Embryonic facial prominence (tissue), 1 donor: ENCODE results near the gene LAMP1.
"Not testable (repeated sequence)": the region's sequence is repeated elsewhere in the genome, so short reads cannot be mapped to it uniquely, and the experiment has no call there.

Experiments
- DNase-seq: peaks from one replicate; pipeline ENCODE4 v3.0.0-alpha.2; 2016; ENCODE audit errors: extremely low spot score

LAMP1 gene

DNA sequence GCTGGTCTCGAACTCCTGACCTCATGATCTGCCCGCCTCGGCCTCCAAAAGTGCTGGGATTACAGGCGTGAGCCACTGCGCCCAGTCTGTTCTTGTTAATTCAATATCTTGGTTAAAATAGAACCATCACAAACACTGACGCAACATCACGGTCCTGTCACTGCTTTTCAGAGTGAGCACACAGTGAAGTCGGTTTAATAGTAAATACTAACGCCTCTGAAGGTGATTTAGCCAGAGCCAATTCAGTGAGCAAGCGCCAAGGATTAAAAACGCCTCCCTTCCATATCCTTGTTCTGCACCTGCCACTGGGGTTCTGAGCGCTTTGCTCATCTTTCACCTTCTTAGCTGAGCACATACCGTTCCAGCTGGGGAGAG lies 30.3 kb downstream of the LAMP1 start:
- no peak for DNase-seq

DNA sequence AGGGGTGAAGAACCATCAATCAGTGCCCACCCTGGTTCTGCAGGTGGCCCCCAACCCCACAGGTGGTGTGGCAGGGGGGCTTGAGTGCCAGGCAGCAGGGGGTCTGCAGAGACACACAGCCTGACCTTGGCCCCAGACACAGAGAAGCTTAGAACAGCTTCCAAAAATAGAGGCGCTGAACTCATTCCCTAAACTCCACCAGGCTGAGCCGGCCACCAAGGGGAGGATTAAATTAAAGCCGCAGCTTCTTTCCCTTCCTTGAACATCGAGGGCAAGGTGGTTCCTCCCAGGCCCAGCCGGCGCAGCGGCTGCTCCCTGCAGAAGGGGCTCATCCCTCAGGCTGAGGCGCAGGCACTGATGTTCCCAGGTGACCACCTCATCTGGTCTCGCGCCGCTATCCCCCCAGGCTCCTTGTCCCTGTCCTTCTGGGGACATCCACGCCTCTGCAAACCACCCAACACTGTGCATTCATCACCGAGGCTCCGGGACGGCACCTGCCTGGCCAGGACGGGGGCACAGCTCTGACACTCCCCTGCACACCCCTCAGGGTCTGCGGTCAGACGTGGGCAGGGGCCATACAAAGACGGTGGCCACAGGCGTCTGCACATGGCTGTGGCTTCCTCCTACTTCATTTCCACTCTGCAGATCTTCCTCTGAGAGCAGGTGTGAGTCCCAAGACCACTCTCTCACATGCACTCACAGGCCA lies 30.9 kb downstream of the LAMP1 start:
- no peak for DNase-seq

DNA sequence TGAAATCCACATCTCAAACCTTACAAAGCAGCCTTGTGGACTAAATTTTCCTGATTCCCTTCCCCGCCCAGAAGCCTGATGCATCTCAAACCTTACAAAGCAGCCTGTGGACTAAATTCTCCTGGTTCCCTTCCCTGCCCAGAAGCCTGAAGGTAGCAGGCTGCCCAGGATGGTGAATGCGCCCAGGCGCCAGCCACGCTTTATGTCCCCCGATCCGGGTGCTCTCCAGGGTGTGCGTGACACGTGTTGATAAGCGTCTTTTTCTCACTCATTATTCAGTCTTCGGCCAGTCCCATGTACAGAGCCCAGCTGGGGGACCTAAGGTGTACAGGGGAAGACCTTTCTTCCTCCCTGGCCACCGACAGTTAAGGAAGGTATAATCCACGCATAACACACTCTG lies 31.8 kb downstream of the LAMP1 start:
- no peak for DNase-seq

DNA sequence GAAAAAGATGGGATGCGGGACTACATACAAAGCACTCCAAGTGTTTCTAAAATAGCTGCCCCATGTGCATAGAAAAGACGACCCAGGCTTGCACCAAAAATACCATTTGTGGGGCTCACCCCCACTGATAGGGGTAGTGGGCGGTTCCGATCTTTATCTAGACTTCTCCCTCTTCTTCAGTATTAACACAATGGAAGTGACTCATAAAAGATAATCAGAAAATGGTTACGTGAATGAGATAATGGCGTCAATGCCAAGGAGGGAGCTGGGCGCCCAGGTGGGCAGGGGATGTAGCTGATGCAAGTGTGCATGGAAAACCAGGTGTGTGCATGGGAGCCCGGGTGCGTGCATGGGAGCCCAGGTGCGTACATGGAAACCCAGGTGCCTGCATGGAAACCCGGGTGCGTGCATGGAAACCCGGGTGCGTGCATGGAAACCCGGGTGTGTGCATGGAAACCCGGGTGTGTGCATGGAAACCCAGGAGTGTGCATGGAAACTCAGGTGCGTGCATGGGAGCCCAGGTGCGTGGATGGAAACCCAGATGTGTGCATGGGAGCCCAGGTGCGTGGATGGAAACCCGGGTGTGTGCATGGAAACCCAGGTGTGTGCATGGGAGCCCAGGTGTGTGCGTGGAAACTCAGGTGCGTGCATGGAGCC lies 32.7 kb downstream of the LAMP1 start:
- DNase-seq, result no peak

DNA sequence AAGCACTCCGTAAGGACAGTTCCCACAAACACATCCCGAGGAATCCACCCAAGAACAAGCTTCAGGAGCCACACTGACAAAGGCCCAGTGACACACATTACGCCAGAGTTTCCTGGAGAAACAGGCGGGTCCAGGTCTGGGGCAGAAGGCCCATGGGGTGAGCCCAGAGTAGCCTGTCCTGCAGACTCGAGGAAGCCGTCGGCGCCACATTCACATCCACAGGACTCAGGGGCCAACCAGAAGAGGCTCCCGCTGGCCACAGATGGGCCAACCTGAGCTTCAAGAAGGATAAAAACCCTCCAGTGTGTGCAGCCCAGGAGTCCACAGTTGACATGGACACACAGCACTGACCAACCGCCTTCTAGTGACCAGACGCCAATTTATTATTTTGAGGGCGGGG lies 35.6 kb downstream of the LAMP1 start:
- no peak for DNase-seq

DNA sequence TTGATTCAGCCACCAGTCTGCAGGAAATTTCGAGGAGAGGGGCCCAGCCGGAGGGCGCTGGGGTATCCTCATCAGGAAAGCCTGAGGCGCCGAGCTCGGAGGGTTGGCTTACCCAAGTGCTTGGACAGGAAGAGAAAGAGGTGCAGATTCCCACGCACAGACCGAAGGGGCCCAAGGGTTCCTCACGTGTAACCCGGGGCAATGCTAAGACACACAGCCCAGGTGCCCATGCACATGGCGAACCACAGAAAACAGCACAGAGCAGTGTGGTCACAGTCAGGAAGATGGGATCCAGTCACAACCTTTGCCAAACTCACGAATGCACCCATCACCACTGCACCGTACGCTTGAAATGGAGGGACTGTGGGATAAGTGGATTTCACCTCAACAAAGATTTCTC lies 36.0 kb downstream of the LAMP1 start:
- DNase-seq, result no peak

DNA sequence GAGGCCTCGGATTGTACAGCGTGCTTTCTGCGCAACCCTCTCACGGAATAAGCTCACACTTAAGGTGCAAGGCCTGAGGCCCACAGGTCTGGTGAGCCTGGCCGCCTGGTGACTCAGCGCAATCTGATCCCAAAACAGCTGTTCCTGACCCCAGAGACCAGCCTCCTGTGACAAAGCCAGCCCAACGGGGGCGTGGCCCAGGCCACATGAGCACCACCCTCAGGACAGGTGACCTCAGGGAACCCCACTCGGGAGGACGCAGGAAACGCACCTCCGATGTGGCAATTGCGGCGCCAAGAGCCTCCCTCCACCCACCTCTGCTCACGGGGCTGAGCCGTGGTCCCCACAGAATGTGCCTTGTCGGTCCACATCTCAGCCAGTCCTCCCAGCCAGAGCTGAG lies 40.5 kb downstream of the LAMP1 start:
- no peak for DNase-seq

DNA sequence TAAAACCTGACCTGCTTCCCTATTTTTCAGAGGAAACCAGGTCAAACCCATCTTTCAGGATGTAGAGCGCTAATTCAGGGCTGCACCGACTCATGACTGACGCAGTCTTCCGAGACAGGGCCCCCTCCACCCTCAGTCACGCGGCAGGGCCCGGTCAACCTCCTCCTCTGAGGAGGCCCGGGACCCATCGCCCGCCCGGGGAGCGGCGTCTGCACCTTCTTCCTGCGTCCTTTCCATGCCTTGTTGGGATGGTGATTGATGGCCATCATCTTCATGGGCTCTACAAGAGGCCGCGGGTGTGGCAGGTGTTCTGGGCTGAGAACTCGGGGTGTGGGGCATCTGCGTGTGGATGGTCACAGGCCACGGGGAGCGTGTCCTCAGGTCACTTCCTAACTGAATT lies 40.9 kb downstream of the LAMP1 start:
- no peak for DNase-seq

DNA sequence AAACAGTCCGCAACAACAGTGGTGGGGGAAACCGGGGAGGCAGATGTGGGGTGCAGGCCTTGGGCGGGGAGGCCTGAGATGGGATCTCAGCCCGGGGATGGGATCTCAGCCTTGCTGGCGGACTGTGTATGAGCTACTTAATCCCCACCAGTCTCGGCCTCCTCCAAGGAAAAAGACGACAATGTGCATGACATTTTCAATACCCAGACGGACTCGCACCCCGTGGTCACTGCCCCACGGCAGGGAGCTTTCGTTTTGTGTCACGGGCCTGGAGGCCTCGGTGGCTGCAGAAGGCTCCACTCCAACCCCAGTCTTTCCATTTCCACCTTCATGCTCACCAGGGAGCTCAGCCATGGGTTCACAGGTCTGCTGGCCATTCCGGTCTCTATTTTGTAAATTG lies 41.4 kb downstream of the LAMP1 start:
- DNase-seq, result no peak

DNA sequence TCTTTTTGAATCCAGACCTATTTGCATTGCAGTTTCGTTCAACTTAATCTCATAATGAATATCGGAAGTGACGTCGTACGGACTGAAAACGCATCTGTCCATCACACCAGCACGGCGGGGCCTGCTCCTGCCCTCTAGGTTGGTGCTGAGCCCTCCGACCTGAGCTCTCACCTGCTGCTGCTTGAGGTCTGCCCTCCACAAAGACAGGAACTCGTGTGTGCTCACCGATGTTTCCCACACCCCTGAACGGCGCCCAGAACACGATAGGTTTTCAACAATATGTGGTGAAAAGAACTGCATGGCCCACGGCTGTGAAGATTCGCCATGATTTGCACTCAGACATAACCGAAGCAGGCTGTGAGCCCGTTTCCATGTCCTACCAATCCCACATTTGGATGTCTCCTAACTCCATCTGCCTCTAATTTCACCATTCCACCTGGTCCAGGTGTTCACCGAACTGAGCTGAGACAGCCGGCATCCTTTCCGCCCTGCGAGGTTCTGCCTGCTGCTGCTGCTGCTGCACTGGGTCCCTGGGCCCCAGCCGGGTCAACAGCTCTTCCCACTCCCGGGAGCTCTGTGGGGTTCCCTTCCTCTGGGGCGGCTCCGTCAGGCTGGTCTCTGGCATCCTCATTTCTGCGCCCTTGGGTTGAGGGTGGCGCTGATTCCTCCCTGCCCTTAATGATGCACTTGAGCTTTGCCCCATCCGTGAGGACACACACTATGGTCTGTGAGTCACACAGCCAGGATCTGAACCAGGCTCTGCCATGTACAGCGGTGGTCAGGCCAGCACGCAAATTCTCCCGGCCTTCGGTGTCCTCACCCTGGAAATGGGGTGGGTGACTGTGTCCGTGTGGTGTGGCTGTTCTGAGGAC lies 46.0 kb downstream of the LAMP1 start:
- no peak for DNase-seq

DNA sequence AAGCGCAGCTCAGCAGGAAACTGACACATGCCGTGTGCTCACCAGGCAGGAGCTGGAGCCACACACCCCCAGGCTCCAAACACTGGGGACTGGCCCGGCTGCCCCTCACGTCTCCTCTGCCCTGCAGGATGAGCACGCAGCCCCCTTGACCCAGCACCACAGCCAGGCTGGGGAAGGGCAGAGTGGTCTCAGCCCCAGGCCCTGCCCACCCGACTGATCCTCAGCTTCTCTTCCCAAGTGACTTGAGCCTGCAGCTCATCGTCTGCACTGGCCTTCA lies 46.6 kb downstream of the LAMP1 start:
- no peak for DNase-seq

DNA sequence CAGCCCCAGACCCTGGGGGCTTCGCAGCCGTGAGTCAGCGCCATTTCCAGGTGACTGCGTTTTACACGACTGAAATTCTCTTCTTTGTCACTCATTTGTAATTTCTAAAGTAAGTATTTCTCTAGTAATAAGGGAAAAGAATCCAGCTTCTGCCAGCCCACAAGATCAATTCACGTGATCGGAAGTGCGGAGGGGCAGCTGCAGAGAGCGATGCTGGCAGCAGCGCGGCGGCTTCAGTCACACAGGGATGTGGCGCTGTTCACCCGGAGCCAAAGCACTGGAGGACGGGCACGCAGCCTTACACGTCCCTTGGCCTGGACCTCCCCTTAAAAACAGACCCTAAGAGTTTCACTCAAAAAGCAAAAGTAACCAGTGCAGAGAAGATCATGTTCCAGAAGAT lies 48.4 kb downstream of the LAMP1 start:
- DNase-seq, result no peak

DNA sequence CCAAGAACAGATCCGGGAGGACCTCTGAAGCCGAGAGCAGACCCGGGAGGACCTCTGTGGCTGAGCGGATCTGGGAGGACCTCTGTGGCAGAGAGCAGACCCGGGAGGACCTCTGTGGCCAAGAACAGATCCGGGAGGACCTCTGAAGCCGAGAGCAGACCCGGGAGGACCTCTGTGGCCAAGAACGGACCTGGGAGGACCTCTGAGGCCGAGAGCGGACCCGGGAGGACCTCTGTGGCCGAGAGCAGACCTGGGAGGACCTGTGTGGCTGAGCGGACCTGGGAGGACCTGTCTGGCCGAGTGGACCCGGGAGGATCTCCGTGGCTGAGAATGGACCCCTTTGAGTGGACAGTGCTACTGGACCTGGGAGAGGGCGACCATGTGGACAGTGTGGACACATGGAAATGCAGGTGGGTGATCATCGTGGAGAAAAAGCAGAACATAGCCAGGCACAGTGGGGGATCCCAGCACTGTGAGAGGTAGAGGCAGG lies 50.7 kb downstream of the LAMP1 start:
- not testable (repeated sequence) for DNase-seq

DNA sequence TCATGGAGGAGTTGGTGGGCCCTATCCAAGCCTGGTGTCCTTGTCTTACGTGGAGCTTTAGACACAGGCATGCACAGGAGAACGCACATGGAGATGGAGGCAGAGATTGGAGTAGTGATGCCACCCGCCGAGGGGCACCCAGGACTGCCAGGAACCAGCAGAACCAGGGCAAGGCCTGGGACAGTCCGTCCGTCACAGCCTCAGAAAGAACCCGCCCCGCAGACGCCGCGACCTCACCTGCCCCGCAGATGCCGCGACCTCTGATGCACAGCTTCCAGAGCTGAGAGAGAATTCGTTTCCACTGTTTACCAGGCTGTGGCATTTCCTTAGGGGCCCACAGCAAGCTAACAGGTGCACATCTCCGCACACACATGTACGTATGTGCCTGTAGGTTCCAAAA lies 51.6 kb downstream of the LAMP1 start:
- no peak for DNase-seq

DNA sequence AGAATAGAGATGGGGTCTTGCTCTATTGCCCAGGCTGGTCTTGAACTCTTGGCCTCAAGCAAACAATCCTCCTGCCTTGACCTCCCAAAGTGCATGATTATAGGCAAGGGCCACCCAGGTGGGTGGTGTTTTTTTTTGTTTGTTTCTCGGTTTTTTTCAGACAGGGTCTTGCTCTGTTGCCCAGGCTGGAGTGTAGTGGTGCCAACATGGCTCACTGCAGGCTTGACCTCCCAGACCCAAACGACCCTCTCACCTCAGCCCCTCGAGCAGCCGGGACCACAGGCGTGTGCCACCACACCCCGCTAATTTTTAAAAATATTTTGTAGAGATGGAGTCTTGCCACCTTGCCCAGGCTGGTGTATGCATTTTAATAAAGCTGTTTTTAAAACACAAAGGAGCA lies 52.0 kb downstream of the LAMP1 start:
- no peak for DNase-seq

DNA sequence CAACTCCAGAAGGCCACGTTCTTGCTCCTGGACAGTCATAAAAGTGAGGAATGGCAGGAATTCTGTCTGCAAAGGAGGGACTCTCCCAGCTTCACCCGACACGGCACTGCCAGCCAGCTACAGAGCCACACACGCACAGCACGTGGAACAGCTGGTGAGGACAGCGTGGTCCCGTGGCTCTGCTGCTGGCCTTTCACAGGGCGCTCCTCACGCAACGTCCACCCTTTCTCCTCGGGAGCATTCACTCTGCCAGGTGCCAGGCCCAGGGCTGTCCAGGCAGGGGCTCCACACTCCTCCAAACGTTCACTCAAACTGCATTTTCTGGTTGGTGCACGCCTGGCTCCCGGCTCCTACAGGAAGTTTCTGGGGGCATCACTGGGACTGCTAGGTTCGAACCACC lies 52.5 kb downstream of the LAMP1 start:
- no peak for DNase-seq

DNA sequence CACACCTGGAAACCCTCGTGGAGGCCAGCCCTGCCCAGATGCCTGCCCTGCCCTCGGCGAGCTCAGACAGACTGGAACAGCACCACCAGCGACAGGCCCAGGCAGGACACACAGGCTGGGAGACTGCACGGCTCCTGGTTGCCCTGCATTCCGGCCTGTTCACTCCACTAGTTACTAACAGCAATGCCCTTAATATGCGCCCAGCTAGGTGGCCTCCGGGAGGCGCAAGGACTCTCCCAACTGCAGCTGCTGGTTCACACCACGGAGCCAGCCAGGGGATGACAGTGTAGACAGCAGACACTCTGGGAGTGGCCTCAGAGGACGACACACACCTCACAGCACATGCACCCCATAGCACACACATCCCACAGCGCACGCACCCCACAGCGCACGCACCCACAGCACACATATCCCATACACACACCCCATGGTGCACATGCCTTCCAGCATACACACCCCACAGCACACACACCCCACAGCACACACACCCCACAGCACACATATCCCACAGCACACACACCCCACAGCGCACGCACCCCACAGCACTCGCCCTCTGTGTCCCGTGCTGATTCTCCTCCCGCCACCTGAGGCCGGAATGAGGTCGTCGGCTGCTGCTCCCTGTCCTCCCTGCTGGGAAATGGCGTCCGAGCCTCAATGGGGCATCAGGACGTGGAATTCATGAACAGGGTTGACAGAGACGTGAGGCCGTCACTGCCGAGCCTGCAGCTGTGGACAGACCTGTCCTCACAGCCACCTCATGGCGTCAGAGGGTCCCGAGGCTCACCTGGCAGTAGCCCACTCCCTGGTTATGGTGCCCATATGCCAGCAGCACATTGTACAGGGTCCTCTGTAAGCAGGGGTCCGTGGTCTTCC lies 53.3 kb downstream of the LAMP1 start:
- no peak for DNase-seq

DNA sequence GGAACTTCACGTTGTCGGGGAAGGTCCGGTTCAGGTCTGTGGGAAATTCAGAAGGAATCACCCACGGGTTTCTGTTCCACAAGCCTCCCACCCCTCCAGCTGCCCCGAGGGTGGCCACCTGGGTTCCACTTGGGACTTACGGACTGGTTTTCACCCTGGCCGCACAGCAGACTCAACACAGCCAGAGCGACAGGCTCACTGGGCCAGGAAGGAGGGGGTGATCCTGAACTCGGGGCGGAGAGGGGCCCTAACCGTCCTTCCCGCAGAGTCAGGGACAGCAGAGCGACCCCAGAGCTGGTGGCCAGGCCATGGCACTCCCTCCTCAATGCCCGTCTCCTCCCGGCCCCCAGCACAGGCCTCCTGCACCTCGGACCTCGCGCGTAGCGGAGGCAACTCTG lies 53.9 kb downstream of the LAMP1 start:
- no peak for DNase-seq

DNA sequence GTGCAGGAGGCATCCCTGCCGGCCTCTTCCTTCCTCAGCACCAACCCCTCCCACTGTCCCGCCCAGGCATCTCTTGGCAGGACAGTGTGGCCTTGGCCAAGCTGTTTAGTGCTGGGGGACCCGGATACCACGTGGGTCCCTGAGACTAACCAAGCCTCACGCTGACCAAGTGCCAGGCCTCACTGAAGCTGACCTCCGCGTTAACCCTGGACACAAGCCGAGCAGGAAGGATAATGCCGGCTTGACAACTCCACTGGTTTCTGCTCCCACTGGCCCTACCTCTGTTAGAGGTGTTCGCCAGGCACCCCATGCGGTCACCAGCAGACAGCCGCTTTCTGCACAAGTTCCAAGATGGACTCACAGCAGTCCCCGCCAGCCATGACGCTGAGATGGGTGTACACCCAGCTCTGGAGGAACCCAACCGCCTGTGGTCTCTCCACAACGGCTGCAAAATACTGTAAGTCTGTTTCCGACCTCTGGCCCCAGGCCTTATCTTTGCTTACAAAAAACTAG lies 54.5 kb downstream of the LAMP1 start:
- no peak for DNase-seq

DNA sequence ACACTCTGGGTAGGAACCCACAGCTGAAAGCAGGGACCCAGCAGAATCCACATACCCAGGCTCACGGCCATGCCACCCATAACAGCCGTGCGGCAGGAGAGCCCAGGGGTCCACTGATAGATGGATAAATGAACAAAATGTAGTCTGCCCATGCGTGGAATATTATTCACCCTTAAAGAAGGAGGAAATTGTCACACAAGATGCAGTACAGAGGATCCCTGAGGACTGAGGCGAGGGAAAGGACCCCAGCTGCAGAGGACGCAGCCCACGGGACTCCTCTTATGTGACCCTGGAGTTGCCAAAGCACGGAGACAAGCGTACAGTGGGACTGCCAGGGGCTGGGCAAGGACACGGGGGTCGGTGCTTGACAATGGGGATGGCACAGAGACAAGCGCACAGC lies 56.2 kb downstream of the LAMP1 start:
- DNase-seq, result no peak

DNA sequence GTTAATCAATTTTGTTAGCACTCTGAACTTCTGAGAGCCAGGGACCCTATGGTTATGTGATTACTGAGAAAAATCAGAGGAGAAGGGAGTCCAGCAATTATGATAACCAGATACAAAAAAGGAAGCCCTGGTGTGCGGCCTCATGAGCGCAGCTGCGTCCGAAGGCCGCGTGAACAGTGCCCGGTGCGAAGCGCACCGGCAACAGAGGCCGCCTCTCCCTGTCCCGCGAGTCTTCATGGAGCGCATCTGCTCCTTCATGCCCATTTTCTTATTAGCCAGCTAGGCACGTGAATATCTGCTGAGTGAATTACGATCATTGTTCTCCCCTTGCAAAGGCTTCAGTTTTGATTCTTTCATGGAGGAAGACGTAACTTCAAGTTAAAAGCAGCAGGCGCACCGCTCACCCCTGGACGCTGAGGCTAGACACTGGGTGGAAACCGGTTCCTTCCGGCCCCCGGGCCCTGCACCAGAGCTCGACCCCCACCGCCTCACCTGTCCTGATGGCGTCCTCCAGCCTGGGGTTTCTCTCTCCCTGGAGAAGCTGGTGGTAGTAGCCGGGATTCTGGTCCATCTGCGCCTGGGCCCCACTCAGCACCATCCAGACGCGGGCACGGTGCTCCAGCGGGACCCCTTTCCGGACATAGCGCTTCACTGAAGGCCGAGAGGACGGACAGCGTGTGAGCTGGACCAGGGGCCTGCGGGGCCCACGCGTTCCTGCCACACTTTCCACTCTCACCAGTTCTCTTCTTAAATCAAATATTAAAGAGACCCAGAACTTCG lies 58.0 kb downstream of the LAMP1 start:
- no peak for DNase-seq
